ENCODE results near the gene TTC7B.

The TTC7B gene

DNA sequence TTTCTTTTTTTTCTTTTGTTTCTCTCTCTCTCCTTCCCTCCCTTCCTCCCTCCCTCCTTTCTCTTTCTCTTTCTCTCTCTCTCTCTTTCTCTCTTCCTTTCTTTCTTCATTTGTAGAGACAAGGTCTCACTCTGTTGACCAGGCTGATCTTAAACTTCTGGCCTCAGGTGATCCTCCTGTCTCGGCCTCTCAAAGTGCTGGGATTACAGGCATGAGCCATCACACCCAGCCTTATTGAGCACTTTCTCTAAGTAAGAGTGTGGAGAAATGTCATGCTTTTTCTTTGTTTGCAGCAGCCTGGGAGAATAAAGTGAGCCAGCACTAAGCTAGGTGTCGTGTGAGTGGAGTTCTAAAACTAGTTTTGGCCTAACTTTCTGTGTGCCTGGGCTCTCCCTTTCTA is 74.0 kb downstream of the TTC7B start:
- no peak for DNase-seq (ENCODE audit: low read depth, low spot score)

GRCh38 chr14:90741682-90741946 is 74.6 kb downstream of the TTC7B start:
- DNase-seq (ENCODE audit: low read depth, low spot score), result no peak

GRCh38 chr14:90740946-90741681 is 75.1 kb downstream of the TTC7B start:
- no peak for DNase-seq (ENCODE audit: low read depth, low spot score)

GRCh38 chr14:90740081-90740480 is 76.1 kb downstream of the TTC7B start:
- no peak for DNase-seq (ENCODE audit: low read depth, low spot score)

DNA sequence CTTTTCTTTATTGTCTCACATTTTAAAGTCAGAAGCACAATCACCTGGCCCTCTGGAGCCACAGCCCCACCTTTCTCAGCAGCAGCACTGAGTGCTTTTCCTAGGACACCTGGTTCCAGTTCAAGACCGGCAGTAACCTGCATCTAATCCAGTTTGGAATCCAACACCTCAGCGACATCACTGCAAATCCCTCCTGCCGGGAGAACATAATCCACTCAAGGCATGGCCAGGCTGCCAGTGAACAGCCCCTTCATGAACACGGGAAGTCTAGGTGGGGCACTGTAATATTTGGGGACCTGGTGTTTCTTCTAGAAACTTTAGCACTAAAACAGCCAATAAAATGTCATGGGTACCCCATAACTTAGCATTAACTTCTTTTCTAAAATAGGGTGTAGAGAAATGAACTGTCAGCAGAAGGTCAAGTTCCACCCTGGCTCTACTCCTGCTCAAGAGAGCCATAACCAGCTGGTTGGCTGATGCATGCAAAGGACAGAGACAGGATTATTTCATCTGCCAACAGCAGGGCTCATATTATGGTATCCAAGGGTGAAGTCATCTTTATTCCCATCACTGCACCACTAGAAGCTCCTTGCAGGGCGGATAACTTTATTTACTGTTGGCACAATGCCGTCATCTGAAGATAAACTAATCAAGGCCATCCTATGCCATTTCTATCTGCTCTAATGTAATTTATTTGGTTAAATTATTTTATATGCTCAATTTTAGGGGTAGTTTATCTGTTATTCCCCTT is 76.7 kb downstream of the TTC7B start:
- DNase-seq (ENCODE audit: low read depth, low spot score), result no peak

GRCh38 chr14:90733139-90733808 is 83.0 kb downstream of the TTC7B start:
- no peak for DNase-seq (ENCODE audit: low read depth, low spot score)

DNA sequence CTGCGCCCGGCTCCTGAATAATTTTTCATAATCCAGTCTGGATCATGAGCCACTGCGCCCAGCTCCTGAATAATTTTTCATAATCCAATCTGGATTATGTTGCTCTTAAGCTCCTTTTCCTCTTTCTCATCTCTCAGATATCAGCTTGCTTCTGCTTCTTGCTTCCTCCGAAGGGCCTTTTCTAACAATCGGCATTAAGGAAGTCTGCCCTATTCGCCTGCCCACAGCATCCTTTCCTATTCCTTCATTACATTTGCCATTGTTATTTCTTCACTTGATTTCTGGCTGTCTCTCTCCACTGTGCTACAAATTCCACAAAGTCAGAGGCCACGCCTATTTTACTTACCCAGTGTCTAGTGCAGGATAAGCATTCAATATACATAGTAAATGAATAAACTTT is 83.5 kb downstream of the TTC7B start:
- DNase-seq (ENCODE audit: low read depth, low spot score), result no peak

DNA sequence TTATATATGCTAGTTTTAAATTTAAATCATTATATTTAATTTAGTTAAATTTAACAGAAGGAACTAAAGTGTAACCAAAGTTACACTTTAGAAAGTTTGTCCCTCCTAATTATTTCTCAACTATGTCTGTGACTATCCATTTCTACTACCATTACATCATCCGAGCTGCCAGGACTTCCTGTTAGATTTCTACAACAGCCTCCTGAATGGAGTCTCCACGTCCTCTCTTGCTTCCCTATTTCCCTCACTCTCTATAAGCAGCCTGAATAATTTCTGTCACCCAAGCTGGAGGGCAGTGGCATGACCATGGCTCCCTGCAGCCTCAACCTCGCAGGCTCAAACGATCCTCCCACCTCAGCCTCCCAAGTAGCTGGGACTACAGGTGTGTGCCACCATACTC is 84.1 kb downstream of the TTC7B start:
- no peak for DNase-seq (ENCODE audit: low read depth, low spot score)

- no peak for DNase-seq (ENCODE audit: low read depth, low spot score)
Measured at GRCh38 chr14:90731487-90731886, 84.7 kb downstream of the TTC7B start.

DNA sequence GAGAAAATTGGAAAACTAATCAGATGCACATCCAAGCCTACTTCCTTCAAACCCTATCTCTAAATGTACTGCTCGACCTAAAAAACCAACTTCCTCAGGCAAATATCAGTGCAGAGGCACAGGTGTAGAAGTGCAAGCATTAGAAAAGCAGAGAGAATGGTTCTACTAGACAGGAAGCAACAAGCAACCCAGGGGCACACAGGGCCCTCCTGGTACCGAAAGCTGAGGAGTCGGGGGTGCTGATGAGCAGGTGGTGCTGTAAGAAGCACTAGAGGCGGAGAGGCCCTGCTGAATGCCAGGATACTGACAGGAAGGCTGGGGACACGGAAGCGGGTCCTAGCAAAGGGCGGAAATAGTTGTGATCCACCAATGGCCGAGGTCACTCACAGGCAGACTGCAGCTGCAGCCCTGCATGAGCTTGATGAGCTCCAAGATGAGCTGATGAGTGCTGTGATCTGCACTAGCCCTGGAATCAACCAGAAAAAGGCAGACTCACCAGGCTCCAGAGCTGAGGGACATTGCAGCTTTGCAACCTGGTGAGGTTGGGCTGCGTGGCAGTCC is 85.9 kb downstream of the TTC7B start:
- DNase-seq (ENCODE audit: low read depth, low spot score), result no peak

DNA sequence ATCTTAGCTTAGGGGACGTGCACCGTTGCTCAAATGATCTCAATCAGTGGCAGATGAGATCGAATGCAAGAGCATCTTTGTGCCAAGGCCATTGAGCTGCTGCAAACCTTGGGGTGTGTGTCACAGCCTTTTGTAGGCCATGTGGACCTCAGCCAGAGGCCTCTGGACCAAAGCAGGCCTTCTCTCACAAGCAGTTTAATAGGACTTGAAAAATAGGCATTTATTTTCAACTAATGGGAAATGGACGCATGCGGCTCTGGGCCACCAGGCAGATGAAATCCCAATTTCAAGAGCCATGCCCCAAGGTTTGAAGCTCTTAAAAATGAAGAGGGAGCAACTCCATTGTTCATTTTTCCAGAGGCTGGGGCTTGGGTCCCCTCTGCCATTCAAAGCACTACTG is 87.3 kb downstream of the TTC7B start:
- no peak for DNase-seq (ENCODE audit: low read depth, low spot score)

GRCh38 chr14:90727082-90727481 is 89.1 kb downstream of the TTC7B start:
- no peak for DNase-seq (ENCODE audit: low read depth, low spot score)

DNA sequence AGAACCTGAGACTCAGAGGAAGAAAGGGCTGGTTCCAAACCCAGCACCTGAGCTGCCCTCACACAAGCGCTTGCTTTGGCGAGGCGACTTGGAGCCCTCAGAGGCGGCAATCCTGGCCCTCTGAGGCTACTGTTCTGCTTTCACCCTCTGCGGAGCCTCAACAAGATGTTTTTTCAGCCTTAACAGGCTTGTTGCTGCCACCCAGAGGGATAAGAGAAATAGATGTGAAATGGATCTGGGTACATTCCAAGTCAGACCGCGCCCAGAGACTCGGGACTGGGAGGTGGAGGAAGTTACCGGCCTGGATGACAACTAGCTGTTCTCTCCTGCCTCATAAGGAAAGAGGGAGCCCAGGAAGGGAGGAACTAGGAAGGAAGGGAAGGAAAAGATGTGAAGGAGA is 89.6 kb downstream of the TTC7B start:
- no peak for DNase-seq (ENCODE audit: low read depth, low spot score)

- no peak for DNase-seq (ENCODE audit: low read depth, low spot score)
Measured at GRCh38 chr14:90724866-90725265, 91.4 kb downstream of the TTC7B start.

- DNase-seq (ENCODE audit: low read depth, low spot score), result no peak
Measured at GRCh38 chr14:90722590-90722989, 93.6 kb downstream of the TTC7B start.

DNA sequence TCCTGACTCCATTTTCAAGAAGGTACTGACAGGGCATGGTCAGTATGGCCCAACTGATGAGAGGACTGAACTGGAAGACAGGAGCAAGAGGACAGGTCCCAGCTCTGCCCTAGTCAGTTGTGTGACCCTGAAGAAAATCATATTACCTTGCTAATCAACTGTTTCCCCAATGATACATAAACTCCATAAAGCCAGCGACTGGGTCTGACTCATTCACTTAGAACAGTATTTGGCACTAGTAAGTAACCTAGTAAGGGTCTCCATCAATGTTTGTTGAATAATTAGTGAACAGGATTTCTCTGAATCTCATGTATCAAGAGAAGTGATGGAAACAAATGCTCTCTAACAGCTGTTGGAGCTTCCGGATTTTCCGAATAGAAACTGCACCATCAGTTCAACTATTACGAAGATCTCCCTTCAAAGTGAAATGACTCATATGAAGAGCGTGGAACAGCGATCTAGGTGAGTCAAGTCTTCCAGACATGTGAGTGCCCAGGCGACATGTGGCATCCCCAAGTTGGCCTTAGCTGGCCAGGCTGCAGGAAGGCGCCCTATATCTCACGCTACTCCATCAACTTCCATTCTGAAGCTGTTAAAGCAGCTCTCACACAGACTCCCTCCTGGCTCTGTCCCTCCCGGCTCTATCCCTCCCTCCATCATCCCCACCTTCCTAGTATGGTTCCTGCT is 94.5 kb downstream of the TTC7B start:
- DNase-seq (ENCODE audit: low read depth, low spot score), result no peak

GRCh38 chr14:90720832-90721231 is 95.4 kb downstream of the TTC7B start:
- no peak for DNase-seq (ENCODE audit: low read depth, low spot score)

- no peak for DNase-seq (ENCODE audit: low read depth, low spot score)
Measured at GRCh38 chr14:90720336-90720735, 95.9 kb downstream of the TTC7B start.

- DNase-seq (ENCODE audit: low read depth, low spot score), result peak; percentile 66
Measured at GRCh38 chr14:90717916-90718315, 98.3 kb downstream of the TTC7B start.

GRCh38 chr14:90715993-90716392 is 100.2 kb downstream of the TTC7B start:
- no peak for DNase-seq (ENCODE audit: low read depth, low spot score)

- no peak for DNase-seq (ENCODE audit: low read depth, low spot score)
Measured at GRCh38 chr14:90715495-90715894, 100.7 kb downstream of the TTC7B start.

DNA sequence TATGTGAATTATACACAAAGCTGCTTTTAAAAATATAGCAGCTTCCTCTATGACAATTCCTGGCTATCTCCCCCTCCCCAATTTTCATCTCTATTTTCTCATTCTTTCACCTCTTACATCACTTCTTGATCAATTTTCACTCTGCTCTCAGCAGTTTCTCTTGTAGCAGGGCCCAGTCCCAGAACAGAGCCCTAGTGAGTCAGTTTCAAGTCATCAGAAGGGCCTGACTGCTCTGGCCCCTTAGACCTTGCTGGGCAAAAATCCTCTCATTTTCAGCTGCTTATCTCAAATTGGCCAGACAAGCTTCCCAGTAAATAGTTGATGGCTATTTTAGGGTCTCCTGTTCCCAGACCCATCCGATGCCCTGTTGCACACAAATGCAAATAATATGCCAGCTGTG is 101.4 kb downstream of the TTC7B start:
- no peak for DNase-seq (ENCODE audit: low read depth, low spot score)

Data from brain pericyte (primary cell).